G401 (cell line): Measurements from ENCODE around the gene MPDZ. TPM values are rescaled to one million over a fixed set of nuclear protein-coding genes. Genes with fewer than 3 reads are reported as not detected.
"Not testable (repeated sequence)": the region's sequence is repeated elsewhere in the genome, so short reads cannot be mapped to it uniquely, and the experiment has no call there.

ENCODE experiments used
- DNase-seq: peaks from one replicate; pipeline ENCODE4 v3.0.0-alpha.2; 2015; ENCODE audit warnings: low spot score
- in situ Hi-C: cut with HindIII; loops from 2 replicates; pipeline ENCODE4 v1.10.0; 2016; ENCODE audit warnings: low sequenced_read_pairs, mixed read lengths
- total RNA-seq: library from RNA; depleted of rRNA; stranded (reverse); fragments of >200 nt; shearing (Covaris generic); gene quantifications from 2 replicates; pipeline ENCODE4 v1.2.3, GENCODE V29; 2014

MPDZ gene
- total RNA-seq, 1 experiment from 2014 or later: 20.4 TPM

- no peak for DNase-seq
- in situ Hi-C loops: no loop called here
Observed at GRCh38 chr9:13269589-13270452, 9.7 kb downstream of the MPDZ start.

- in situ Hi-C loops: no loop called here
- no peak for DNase-seq
Observed at GRCh38 chr9:13268469-13268868, 11.0 kb downstream of the MPDZ start.

DNA sequence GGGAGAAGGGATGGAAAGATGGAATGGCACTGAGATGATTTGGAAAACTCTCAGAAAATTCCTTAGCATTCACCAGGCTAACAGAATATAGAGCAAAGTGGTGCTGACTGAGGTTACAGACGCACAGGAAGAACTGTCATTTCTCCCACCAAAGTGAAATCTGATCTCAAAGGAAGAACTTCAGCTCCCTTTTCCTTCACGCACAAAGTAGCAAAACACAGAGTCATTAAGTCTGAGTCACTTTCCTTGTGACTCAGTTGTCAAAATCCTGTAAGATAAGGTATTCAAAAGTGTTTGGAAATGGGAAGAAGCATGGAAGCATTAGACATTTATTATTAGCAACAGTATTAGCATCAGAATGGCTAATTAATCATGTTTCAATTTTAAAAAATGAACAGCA, 11.7 kb downstream of the MPDZ start:
- in situ Hi-C loops: no loop called here
- no peak for DNase-seq

DNA sequence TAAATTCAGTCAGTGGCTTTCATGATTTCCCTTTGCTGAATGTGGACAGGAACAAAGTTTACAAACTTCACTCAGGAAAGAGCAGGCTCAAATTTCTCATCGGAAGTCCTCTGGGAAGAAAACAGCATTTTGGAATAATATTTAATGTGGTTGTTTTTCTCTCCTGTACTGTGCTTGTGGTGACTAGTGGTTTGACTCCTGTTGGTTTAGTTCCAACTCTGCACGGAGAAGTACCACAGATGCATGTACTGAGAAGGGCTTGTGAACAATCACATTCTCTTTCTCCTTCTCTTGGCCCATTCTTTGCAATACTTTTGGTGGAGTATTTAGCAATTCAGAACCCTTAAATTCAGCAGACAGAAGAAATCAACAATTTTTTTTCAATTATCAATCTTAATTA, 13.3 kb downstream of the MPDZ start:
- peak; percentile 31 for DNase-seq
- in situ Hi-C loops: no loop called here

GRCh38 chr9:13264788-13265187, 14.7 kb downstream of the MPDZ start:
- in situ Hi-C loops: no loop called here

DNA sequence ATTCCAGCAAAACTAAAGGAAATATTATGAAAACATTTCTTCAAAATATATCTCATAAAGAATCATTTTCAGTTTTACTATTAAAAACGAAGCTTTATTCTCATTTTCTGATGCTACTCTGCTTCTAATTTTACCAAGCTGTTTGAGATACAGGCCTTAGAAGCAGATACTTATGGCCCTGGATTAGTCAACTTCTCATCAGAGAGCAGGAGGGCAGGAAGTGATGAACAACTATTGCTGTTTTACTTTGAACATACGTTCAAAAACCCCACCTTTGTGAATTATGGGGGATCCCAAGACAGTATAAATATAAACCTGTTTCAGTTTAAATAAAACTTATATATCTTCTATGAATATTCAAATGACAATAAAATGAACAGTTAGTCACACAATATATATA, 16.0 kb downstream of the MPDZ start:
- in situ Hi-C loops: no loop called here
- no peak for DNase-seq

More at GRCh38 chr9:13264788-13265187, 14.7 kb downstream of the MPDZ start:
- DNase-seq: no peak

DNA sequence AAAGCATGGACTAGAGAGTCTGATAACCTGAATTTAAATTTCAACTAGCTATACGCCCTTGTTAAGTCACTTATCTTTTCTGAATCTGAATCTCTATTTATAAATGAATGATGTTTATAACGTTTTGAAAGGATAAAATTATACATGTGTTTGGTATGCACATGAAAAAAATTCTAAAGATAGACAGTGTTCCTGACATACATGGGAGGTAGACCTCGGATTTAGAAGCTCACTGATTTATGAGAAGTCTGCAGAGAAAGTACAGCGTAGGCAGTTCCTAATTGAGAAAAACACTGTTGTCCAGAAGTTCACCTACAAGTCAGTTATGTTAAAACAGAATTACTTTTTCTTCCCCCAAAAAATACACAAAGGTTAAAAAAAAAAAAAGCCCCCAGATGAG, 26.6 kb downstream of the MPDZ start:
- DNase-seq: no peak
- in situ Hi-C loops: no loop called here

GRCh38 chr9:13244181-13244580, 35.3 kb downstream of the MPDZ start:
- in situ Hi-C loops: no loop called here
- DNase-seq: no peak

- DNase-seq: no peak
- in situ Hi-C loops: no loop called here
Observed at GRCh38 chr9:13241283-13241682, 38.2 kb downstream of the MPDZ start.

- in situ Hi-C loops: no loop called here
- no peak for DNase-seq
Observed at GRCh38 chr9:13239660-13240059, 39.8 kb downstream of the MPDZ start.

- DNase-seq: no peak
- in situ Hi-C loops: no loop called here
Observed at GRCh38 chr9:13239208-13239607, 40.3 kb downstream of the MPDZ start.

DNA sequence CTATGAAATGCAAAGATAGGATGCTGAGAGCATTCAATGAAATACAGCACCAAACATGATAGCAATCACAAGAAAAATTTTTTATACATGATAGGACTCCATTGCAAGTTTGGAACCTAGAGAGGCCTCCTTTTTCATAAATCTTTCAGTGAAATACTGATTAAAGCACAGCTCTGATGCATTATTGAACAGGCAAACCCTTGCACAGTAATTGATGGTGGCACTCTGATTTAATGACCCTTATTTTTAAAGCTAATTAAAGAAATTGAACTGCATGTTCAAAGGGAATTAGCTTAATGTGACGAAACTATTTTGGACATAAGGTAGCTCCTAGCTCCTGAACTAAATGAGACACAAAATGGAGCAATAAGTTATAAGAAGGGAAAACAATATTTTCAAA, 44.6 kb downstream of the MPDZ start:
- in situ Hi-C loops: no loop called here
- DNase-seq: peak; percentile 23

DNA sequence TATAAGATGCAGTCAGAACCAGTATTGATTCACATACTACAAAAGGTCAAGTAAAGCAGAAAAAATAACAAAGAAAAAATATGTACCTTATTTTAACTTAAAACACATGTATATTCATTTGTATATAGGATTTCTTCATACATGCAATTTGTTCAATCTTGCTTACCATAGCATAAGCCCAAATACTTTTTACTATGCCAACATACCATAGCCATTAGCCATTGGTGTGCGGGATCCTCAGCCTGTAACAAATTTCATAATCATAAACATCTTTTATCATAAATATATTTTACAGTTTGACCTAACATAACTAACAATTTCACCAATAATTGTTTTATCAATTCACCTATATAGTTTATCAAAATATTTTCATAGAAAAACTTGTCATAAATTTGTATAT, 51.1 kb downstream of the MPDZ start:
- no peak for DNase-seq
- in situ Hi-C loops: no loop called here

GRCh38 chr9:13224366-13224765, 55.1 kb downstream of the MPDZ start:
- in situ Hi-C loops: no loop called here
- DNase-seq: no peak

DNA sequence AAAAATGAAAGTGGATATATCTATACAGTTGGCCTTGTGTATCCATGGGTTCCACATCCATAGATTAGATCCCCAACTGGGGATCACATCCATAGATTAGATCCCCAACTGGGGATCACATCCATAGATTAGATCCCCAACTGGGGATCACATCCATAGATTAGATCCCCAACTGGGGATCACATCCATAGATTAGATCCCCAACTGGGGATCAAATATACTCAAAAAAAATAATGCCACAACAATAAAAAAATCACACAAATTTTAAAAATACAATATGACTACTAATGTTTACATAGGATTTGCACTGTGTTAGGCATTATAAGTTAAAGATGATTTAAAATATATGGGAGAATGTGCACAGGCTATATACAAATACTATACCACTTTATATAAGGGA, 56.8 kb downstream of the MPDZ start:
- in situ Hi-C loops, DNase-seq: not testable (repeated sequence)

DNA sequence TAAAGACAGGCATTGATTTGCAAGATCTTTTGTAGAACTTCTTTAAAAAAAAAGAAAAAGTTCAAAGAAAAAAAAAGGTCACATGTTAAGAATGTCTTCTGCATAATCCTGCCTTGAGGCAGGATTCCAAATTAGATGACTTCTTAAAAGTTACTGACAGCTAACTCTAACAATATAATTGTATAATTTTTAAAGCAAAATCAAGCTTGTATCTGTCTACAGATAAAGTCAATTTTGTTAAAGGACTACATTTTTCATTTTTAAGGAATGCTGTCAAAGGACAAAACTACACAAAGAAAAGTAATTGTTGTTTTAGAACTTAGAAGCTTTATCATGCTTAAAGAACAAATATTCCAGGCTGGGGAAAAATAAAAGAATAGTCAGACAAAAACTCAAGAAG, 57.8 kb downstream of the MPDZ start:
- in situ Hi-C loops: no loop called here
- no peak for DNase-seq

- in situ Hi-C loops: no loop called here
- no peak for DNase-seq
Observed at GRCh38 chr9:13220837-13221236, 58.7 kb downstream of the MPDZ start.

DNA sequence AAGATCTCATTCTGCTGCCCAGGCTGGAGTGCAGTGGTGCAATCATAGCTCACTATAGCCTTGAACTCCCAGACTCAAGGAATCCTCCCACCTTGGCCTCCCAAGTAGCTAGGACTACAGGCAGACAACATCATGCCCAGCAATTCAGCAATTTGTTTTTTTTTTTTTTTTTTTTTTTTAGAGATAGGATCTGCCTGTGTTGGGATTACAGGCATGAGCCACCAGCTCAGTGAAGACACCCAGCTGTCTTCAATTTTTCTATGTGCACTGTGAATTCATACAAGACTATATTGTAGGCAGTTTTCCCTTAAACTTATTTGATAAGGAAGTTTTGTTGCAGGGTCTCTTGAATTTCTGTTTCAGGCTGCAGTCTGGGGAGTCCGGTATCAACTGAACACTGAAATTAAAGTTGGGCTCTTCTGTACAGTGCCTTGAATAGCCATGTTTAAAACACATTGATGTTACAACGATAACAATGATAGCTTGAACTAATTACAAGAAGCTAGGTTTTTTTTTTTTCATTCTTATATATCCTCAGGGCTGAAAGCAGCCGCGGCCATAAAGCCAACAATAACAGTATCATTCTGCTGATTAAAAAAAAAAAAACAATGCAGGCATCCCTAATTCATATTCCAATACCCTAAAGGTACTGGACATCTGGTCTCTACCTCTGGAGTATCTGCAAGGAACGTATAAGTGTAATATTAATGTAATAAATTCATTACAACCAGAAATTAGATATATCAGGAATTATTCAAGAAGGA, 63.5 kb downstream of the MPDZ start:
- in situ Hi-C loops: no loop called here
- no peak for DNase-seq

GRCh38 chr9:13213998-13214397, 65.5 kb downstream of the MPDZ start:
- in situ Hi-C loops: no loop called here
- DNase-seq: no peak

DNA sequence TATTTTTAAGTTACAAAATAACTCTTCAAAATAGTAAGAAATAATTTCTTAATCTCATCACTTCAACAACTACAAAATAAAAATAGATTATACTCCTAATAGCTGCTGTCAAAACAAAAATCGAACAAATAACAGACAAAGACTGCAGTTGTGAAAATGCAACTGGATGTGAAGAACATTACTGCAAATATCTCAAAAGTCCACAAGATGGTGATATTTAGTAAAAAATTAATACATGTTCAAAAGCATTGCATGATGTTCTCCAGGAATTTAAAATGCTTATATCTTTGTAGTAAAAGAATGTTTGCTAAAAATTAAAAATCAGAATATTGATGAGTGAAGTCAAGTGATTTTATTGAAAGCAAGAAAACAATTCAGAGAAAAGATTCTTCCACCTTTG, 66.2 kb downstream of the MPDZ start:
- in situ Hi-C loops: no loop called here
- no peak for DNase-seq

DNA sequence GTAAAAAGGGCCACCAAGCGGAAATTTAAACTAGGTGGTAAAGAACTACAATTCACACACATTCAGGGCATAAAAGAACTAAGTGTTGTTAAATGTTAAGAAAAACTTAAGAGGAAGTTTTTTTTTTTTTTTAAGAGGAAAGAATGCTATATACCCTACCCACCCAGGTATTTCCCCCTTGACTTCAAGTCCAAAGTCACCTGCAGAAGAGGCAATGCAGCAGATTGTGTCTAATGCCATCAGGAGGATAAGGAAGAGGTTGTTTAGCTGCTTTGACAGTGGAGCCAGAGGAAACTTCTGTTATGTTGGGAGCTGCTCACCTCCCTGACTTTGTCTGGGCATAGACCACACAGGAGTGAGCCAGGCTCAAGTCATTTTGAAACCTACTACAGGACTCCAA, 69.2 kb downstream of the MPDZ start:
- in situ Hi-C loops: no loop called here
- DNase-seq: no peak
